Transverse colon (tissue), 4 donors: Measurements from ENCODE around the gene MRGPRG.

ENCODE experiments used
- POLR2A ChIP-seq: fragments of 450-650 bp; IDR thresholded peaks from one replicate; pipeline ENCODE4 v1.6.1; 2016; ENCODE audit warnings: antibody characterized with exemption, mild to moderate bottlenecking, moderate library complexity
- POLR2AphosphoS5 ChIP-seq, 3 donors: sonication (generic); formaldehyde crosslinking; IDR thresholded peaks; one replicate each; pipeline ENCODE4 v1.6.1; 2016; ENCODE audit warnings: antibody characterized with exemption in 3 of 3
- TF ChIP-seq, protein P1 (sequence below), 5 experiments: fragments of 200-600 bp in 3 of 5; fragments of 450-650 bp in 2 of 5; sonication (generic) in 3 of 5; IDR thresholded peaks; 1 replicate in 2 of 5; 2 replicates in 3 of 5; pipeline ENCODE4 v1.5.1; 2016 to 2017; ENCODE audit warnings: antibody characterized with exemption in 5 of 5, inconsistent platforms in 3 of 5, mild to moderate bottlenecking in 2 of 5, moderate library complexity in 1 of 5

DNA sequence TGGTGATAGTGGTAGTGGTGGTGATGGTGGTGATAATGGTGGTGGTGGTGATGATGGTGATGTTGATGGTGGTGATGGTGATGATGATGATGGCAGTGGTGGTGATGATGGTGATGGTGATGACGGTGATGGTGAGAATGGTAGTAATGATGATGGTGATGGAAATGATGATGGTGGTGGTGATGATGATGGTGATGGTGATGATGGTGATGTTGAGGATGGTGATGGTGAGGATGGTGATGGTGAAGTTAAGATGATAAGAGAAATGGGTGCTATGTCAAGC is 11.8 kb downstream of the MRGPRG start:
- TF ChIP-seq, protein P1, sequence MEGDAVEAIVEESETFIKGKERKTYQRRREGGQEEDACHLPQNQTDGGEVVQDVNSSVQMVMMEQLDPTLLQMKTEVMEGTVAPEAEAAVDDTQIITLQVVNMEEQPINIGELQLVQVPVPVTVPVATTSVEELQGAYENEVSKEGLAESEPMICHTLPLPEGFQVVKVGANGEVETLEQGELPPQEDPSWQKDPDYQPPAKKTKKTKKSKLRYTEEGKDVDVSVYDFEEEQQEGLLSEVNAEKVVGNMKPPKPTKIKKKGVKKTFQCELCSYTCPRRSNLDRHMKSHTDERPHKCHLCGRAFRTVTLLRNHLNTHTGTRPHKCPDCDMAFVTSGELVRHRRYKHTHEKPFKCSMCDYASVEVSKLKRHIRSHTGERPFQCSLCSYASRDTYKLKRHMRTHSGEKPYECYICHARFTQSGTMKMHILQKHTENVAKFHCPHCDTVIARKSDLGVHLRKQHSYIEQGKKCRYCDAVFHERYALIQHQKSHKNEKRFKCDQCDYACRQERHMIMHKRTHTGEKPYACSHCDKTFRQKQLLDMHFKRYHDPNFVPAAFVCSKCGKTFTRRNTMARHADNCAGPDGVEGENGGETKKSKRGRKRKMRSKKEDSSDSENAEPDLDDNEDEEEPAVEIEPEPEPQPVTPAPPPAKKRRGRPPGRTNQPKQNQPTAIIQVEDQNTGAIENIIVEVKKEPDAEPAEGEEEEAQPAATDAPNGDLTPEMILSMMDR (IDR thresholded peaks at IDR 0.05) = no peak
- TF ChIP-seq POLR2A (no peak), POLR2AphosphoS5 (IDR thresholded peaks at IDR 0.05) (no peak)
